Non-pigmented ciliary epithelial cell (primary cell): ENCODE measurements around the gene UBE2G2.

Experiments
- DNase-seq: peaks from one replicate; pipeline ENCODE4 v3.0.0-alpha.2; 2010; ENCODE audit warnings: low read depth

Gene UBE2G2

DNA sequence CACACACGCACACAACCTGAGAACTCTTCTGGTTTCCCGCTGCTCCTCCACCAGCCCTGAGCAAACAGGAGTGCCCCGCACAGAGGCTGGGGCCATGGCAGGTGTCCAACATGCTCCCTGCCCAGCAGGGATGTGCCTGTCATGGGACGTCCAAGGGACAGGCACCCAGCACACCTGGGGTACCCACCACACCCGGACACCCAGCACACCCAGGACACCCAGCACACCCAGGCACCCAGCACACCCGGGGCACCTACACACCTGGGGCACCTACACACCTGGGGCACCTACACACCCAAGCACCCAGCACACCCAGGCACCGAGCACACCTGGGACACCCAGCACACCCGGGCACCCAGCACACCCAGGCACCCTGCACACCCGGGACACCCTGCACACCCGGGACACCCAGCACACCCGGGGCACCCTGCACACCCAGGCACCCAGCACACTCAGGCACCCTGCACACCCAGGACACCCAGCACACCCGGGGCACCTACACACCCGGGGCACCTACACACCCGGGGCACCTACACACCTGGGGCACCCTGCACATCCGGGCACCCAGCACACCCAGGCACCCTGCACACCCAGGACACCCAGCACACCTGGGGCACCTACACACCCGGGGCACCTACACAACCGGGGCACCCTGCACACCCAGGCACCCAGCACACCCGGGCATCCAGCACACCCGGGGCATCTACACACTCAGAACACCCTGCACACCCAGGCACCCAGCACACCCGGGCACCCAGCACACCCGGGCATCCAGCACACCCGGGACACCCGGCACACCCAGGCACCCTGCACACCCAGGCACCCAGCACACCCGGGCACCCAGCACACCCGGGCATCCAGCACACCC, 37.9 kb downstream of the UBE2G2 start:
- DNase-seq: no peak

GRCh38 chr21:44763050-44763378, 38.6 kb downstream of the UBE2G2 start:
- no peak for DNase-seq

DNA sequence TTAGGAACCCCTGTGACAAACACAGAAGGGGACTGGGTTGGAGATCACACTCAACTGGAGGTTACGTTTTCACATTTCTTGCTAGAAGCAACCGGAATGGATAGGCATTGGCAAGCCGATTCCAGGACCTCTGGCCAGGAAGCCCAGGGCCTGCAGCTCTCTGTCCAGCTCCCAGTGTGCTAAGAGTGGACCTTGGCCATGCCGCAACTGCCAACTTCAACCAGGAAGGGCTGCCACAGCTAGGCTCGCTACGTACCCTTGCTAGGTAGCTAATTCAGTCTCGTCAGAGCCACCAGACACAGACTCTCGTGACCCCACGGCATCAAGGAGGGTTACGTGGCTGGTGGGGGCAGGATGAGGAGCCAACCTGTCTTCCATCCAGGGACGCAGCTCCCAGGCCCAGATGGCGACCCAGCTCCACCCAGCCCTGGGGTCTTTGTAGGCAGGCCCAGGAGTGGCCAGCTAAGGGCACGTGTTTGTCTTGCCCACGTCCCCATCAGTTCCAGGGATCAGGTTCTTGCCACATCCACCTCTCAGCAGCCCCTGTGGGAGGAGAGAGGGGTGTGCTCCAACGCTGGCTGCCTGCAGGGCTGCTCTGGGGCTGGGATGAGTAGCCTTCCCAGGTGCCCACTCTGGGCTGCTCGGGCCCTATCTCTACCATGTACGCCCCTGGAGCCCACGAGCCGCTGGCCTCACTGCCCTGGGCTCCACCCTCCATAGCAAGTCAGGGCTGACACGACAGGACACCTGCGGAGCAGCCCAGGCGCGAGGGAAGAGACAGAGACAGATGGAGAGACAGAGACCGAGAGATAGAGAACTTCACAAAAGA, 39.2 kb downstream of the UBE2G2 start:
- DNase-seq: no peak

DNA sequence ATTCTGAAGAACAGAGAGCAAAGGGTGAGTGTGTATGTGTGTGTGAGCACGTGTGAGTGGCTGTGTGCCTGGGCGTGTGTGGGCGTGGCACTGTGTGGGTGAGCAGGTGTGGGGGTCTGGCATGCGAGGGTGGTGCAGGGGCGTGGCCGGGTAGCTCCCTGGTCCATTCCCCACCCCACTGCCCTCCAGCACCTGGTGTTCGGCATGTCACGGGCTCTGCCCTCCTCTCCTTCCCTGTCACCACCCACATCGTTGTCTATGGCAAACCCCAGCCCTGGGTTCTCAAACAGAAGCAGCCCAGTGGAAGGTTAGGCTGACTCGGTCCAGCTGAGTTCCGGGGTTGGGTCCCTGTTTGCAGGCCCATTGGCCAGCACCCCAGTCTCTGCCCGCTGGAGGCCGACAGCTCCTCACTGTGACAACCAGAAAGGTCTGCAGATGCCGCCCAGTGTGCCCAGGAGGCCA, 39.8 kb downstream of the UBE2G2 start:
- no peak for DNase-seq

- no peak for DNase-seq
Measured at GRCh38 chr21:44761011-44761729, 40.5 kb downstream of the UBE2G2 start.

GRCh38 chr21:44760376-44760775, 41.2 kb downstream of the UBE2G2 start:
- no peak for DNase-seq

DNA sequence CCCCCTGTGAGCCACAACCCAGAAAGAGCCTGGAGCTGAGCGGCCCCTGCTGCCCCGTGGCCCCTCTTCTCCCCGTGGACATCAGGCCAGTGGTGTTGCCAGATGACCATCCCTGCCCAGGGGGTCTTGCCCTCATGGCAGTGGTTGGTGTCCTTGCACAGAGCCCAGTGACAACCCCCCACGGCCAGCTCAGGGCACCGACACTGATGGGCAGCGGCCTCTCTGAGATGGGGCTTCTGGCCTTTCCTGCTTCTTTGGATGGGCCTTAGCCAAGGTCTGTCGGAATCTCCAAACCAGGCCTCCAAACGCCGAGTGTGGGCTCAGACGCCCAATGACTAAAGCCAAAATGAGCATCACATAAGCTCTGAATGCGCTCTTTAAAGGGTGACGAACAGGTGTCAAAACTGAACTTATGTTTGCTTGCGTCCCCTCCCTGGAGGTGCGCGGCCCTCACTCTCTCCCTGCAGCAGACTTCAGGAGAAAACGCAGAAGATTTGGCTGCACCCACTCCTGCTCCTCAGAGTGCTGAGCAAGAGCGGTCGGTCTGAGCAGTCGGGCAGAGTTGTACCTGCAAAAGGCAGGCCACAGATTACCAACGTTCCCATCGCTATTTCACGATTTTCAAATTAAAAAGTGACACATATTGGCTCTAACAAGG, 41.9 kb downstream of the UBE2G2 start:
- DNase-seq: no peak

DNA sequence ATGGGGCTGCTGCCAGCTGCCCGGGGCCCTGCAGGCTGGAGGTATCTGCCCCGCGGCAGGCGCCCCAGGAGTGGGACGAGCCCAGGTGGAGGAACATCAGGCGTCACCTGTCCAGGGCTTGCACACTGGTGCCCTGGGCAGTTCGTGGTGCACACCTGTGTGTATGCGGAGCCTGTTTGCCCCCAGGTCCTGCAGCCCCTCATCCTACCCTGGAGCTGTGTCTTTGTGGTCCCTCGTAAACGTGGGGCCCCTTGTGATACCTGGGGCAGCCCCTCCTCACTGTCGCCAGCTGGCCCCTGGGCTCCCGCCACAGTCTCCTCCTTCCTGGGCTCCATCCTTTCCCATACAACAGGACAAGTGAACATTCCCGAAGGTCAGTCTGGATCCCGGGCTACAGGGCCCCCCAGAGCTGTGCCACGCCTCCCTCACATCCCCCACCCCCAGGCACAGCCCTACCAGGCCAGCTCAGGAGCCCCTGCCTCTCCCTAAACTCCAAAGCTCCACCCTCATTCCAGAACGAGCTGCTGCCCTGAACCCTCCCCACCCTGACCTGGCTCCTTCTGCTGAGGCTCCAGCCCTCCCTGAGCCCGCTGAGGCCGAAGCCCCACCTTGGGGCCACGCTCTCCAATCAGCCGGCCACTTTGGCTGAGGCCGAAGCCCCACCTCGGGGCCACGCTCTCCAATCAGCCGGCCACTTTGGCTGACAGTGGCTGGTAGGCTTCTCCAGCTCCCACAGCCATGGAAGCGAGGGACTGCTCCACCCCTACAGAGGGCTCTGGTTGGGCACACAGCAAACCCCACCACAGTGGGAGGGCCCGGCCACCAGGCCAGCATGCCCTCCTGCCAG, 42.6 kb downstream of the UBE2G2 start:
- DNase-seq: no peak

DNA sequence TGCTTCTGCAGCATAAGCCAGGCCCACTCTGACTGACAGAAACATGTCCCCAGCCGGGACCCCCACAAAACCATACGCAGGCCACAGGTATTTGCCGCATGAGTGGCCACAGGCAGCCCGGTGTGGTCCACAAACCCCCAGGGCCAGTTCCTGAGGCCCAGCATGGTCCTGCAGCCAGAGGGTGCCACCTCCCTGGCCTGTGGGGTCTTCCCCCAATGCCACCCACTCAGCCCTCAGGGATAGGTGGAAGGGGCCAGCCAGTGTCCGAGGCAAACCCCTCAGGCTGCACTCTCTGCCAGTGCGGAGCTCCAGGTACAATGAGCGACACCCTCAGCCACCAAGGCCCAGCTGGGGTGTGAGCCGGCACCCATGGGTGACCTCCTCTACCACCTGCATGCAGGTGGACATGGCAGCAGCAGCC, 43.5 kb downstream of the UBE2G2 start:
- no peak for DNase-seq

- no peak for DNase-seq
Measured at GRCh38 chr21:44757731-44758130, 43.9 kb downstream of the UBE2G2 start.

GRCh38 chr21:44756423-44757185, 45.0 kb downstream of the UBE2G2 start:
- DNase-seq: no peak

GRCh38 chr21:44755227-44755626, 46.4 kb downstream of the UBE2G2 start:
- no peak for DNase-seq

DNA sequence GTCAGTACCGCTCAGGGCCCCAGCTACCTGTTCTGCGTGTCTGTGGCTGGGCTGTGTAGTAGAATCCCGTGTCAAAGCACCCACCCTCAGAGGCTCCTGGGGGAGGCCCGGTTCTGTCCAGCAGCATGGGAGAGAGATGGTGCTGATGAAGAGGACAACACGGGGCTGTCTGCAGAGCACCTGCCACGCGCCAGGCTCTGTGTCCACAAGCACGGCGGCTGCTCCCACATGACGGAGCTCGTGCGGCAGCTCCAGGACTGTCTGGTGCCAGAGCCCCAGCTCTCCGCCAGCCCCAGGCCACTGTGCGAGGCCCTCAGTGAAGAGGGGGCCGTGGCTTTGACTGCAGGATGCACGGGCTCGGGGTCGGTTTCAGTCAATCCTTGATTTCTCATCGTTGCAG, 48.3 kb downstream of the UBE2G2 start:
- DNase-seq: no peak

DNA sequence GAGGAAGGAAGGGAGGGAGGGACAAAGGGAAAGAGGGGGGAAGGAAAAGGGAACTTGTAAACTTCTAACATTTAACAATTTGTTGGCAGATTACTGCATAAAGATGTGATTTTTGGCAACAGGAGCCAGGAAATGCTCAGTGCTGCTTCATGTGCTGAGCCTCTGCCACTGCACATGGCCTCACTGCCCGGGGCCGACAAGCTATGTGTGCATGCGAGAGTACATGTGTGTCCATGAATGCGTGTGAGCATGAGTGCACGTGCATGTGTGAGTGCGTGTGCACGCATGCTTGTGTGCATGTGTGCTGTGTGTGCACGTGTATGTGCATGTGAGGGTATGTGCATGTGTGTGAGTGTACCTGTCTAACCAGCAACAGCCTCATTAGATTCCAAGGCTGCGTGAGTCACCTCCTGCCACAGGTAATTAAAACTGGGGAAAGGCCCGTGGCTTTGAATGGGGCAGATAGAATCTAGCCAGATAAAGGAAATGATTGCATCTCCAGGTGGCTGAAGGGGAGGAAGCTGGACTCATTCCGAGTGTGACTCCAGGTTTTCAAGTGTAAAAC, 48.9 kb downstream of the UBE2G2 start:
- no peak for DNase-seq

GRCh38 chr21:44751799-44752636, 49.6 kb downstream of the UBE2G2 start:
- no peak for DNase-seq

DNA sequence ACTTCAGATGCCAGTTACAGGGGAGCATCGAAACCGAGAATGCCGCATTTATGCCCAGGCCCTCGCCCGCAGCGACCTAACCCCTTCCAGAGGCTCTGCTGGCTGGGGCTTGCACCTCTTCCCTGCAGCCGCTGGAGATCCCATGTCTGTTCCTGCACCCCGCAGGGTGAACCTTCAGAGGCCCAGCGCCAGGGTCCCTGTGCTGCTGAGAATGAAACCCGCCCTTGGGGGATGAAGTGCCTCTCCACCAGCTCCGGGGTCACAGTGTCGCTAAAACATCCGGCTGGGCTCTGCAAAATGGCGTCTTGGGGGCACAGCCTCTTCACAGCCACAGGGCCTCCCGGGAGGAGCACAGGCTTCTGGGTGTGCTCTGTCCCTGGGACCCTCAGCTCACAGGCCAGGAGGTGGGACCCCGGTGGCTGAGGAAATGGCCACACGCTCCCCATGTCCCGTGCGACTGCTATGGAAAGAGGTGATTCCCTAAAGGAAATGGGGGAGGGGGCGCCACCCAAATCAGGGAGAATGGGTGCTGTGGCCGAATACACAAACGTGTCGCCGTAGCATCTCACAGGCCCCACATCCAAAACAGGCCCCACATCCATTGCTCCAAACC, 50.3 kb downstream of the UBE2G2 start:
- no peak for DNase-seq

- DNase-seq: no peak
Measured at GRCh38 chr21:44750675-44751025, 51.0 kb downstream of the UBE2G2 start.

GRCh38 chr21:44749759-44750674, 51.6 kb downstream of the UBE2G2 start:
- no peak for DNase-seq
